ENCODE measurements around the gene WWC2. TPM values are rescaled to one million over a fixed set of nuclear protein-coding genes. Genes with fewer than 3 reads are reported as not detected.

Gene WWC2
- total and polyA plus RNA-seq, 2 experiments from 2014 or later: 50.5 to 74.2 TPM

DNA sequence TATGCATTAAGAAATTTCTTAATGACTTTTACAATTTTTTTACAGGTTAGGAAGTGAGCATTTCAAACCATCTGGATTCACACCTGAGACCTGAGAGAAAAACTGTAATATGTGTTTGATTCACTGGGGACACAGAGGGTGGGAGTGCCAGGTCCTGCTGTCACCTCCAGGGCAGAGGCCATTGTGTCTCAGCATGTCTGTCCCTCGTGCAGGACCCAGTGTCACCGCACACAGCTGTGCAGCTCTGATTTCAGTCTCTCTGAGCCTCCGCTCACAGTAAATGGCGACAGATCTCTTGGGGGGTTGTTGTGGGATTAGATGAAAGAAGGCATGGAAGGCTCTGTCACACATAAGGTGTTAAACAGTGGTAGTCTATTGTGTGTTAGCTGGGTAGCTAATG, 246.2 kb downstream of the WWC2 start:
- Mint-ChIP-seq H3K36me3 (ENCODE audit: low read depth) (no peaks in the 10 kb centered on the region), H3K27me3 (ENCODE audit: insufficient read depth, low read depth, poor library complexity) (peaks cover 4% of the 10 kb centered on the region), H3K27ac (no peak overlapping the region), H3K4me3 (no peak overlapping the region), H3K4me1 (no peaks in the 10 kb centered on the region), H3K9me3 (no peaks in the 10 kb centered on the region)
- H3K36me3 ChIP-seq (ENCODE audit: insufficient read depth): no peaks in the 10 kb centered on the region
- no peaks in the 10 kb centered on the region for H3K27me3 ChIP-seq (ENCODE audit: insufficient read depth)
- ATAC-seq (no peak), DNase-seq (ENCODE audit: low spot score) (no peak)
- H4K20me1 ChIP-seq (replicated peaks; ENCODE audit: insufficient read depth): no peaks in the 10 kb centered on the region
- no peaks in the 10 kb centered on the region for H3K4me1 ChIP-seq (ENCODE audit: insufficient read depth)
- H3F3A ChIP-seq (replicated peaks; ENCODE audit: low read depth): no peaks in the 10 kb centered on the region
- H3K9me2 ChIP-seq (ENCODE audit: insufficient read depth): no peaks in the 10 kb centered on the region
- H3K27ac ChIP-seq (ENCODE audit: low read depth): no peak overlapping the region
- no peaks in the 10 kb centered on the region for H3K79me2 ChIP-seq (replicated peaks; ENCODE audit: insufficient read depth)
- no peak overlapping the region for H2AFZ ChIP-seq
- H3K4me2 ChIP-seq: no peak overlapping the region
- no peak for TF ChIP-seq CTCF (conservative IDR thresholded peaks at IDR 0.05; ENCODE audit: low read depth in 2 of 2)
- TF ChIP-seq, protein P1, sequence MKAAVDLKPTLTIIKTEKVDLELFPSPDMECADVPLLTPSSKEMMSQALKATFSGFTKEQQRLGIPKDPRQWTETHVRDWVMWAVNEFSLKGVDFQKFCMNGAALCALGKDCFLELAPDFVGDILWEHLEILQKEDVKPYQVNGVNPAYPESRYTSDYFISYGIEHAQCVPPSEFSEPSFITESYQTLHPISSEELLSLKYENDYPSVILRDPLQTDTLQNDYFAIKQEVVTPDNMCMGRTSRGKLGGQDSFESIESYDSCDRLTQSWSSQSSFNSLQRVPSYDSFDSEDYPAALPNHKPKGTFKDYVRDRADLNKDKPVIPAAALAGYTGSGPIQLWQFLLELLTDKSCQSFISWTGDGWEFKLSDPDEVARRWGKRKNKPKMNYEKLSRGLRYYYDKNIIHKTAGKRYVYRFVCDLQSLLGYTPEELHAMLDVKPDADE (IDR thresholded peaks at IDR 0.05): no peak
- TF ChIP-seq ZNF462 (CRISPR knock-in tag; IDR thresholded peaks at IDR 0.05): no peak
- H3K4me3 ChIP-seq: no peak overlapping the region
